GM21723 (cell line): ENCODE measurements around the gene ZNF385A.

Experiments
- ATAC-seq: cut with Tn5 transposase; IDR thresholded peaks from one replicate; pipeline ENCODE4 v1.9.1; 2021; ENCODE audit warnings: mild to moderate bottlenecking, moderate library complexity; ENCODE audit not compliant: unreplicated experiment

The ZNF385A gene

DNA sequence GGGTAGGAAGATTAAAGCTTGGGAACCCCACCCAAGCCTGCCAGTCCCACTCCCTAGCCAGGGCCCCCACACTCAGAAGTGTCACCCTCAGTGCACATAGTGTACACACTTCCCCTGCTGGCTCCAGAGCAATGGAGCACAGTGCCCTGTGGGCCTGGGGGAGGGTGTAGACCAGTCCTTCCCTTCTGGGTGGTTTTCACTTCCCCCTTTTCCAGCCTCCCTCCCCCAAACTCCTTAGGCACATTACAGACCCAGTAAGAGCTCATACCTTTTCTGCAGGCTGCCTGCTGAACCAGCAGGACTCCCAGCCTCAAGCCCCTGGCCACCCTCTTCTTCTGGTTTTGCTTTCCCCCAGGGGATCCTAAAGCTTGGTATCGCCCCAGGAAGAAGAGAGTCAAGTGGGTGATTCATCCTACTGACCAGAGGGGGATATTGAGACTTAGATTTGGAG lies at the start of gene ZNF385A:
Gene ZNF385A, minus strand, starts transcription at position 143 of the 451 bp plus-strand sequence. CDS start 219 bp downstream, outside the sequence.
- ATAC-seq = no peak

- no peak for ATAC-seq
Observed at GRCh38 chr12:54432815-54433164, 48.3 kb upstream of the ZNF385A start.

DNA sequence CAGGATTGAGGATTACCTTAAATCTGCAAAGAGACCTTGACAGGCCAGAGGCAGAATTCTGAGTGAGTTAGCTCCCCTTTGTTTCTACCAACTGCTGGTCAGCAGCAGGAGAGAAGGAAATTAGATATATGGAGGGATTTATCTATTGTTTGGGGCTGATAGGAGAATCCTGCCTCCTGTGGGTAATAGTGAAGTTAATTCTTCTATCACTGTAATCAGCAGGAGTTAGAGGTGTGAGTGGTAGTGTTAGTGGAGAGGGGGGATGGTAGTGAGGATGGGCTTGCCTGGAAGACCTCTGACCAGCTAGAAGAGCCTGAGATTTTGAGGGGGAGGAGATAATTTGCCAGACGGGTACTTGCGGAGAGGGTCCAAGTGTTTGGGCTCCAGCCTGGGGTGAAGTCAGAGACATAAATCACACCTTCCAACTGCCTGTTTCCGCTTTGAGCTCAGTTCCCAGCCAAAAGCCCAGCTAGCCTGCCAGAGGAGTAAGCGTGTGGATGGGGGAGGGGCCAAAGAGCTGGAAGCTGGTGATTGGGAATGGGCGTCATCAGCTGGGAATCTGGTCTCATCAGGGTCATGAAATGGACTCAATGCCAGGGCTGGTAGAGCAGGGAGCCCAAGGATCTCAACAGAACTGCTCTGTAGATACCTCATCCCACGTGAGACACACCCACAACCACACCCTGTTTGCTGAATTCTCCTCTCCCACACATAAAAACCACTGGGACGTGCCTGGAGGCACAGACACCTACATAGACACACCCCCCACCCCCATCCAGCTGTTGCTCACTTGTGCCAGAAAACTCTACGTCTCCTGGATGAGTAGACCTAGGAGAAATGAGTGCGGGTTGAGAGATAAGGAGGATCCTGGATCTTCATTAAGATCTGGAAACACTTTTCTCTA lies 47.6 kb upstream of the ZNF385A start:
- ATAC-seq = no peak

DNA sequence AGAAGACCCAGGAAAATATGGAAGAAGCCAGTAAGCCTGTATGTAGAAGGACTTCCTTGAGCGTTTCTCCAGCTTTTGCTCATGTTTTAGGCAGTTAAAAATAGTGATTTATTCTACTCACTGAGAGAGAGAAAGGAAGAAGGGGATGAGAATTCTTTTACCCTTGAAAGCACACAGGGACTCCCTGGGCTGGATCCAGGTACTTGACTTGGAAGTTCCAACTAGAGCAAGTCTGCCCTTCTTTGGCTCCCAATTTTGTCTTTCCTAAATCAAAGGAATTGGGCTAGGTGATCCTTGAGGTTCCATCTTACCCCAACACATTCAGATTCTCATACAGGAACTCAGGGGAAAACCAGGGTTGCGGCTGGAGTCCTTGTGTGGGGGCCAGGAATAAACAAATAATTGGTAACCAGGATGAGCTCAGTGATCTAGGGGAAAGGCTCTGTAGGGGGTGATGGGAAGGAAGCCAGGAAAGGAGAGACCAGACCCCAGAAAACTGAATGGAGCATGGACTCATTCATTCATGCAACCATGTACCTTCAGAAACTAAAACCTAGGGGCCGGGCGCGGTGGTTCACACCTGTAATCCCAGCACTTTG lies 46.0 kb upstream of the ZNF385A start:
- ATAC-seq = no peak

- ATAC-seq = no peak
Observed at GRCh38 chr12:54429014-54429471, 44.5 kb upstream of the ZNF385A start.

GRCh38 chr12:54428050-54429013 lies 43.8 kb upstream of the ZNF385A start:
- no peak for ATAC-seq

DNA sequence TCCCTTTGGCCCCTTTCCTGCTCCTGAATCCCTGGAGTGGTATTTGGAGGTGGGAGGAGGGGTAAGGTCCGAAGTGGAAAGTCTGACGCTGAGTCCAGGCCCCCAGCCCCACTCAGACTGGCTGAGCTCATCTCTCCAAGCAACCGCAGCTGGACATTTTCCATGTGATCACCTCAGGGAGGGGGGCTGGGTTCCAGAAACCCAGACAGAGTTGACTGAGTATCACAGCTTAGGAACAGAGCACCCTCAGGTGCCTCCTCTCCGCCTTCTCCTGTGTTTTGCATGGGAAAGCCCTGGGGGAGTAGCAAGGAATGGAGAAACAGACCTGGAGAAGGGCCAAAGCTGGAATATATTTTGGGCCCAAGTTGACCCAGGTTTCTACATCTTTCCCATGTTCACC lies 42.6 kb upstream of the ZNF385A start:
- ATAC-seq = no peak

DNA sequence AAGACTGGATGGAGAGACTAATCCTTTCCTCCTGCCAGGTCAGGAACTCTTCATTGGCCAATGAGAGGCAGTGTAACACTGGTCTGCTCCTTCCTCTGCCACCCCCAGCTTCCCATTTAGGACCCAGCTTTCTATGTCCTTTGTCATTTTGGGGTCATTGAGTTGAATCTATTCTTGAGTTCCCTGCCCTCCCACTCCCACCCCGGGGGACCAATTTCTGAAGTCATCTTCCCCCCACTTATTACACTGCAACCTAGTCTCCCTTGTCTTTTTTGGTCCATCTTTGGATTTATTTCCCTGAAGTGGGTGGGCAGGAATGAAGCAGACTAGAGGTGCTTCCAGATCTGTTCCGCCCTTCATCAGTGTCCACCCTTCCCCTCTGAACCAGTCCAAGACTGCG lies 42.2 kb upstream of the ZNF385A start:
- no peak for ATAC-seq

GRCh38 chr12:54425702-54426101 lies 41.2 kb upstream of the ZNF385A start:
- ATAC-seq = no peak

DNA sequence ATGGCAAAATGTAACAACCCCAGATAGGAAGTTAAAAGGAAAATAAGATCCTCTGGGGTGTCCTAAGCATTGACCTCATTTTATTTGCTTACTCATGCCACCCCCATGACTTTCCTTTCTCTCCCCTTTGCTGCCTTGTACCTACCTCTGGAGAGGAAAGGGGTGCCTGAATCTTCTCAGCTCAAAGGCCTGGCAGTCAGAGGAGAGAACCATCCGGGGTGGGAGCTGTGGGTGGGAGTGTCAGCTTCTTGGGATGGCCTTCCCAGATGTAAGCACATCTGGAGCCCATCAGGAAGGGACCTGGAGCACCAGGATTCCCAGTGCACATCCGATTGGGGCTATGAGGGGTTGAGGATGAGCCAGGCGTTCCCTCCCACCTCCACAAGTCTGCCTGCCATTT lies 39.7 kb upstream of the ZNF385A start:
- no peak for ATAC-seq

DNA sequence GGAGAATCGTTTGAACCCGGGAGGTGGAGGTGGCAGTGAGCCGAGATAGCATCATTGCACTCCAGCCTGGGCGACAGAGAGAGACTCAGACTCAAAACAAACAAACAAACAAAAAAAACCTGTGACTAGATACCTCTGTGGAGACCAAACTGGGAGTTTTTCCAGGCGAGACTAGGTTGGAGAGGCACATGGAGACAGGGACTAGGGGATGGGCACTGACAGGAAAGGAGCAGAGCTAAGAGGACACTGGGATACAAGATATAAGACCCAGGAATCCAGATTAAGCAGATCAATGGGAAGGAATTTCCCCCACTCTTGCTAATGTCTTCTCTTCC lies 39.2 kb upstream of the ZNF385A start:
- ATAC-seq = no peak

- ATAC-seq = no peak
Observed at GRCh38 chr12:54421879-54422250, 37.3 kb upstream of the ZNF385A start.

- ATAC-seq = no peak
Observed at GRCh38 chr12:54421175-54421878, 36.8 kb upstream of the ZNF385A start.

DNA sequence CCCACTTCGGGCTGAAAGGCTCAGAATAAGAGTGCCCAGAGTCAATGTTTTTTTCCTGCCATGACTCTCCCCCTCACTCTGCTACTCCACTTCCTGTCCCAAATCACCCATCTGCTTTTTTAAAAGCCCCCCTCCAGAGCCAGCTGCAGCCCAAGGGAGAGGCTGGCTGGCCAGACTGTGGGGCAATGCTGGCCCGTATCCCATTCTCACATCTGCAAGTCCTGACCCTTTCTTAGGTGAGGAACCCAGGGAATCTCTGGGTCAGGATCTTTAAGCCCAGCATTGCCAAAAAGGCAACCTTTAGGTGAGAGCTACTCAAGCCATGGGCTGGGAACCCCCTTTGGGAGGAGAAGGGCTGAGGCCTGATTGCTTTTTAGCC lies 36.2 kb upstream of the ZNF385A start:
- ATAC-seq = no peak

DNA sequence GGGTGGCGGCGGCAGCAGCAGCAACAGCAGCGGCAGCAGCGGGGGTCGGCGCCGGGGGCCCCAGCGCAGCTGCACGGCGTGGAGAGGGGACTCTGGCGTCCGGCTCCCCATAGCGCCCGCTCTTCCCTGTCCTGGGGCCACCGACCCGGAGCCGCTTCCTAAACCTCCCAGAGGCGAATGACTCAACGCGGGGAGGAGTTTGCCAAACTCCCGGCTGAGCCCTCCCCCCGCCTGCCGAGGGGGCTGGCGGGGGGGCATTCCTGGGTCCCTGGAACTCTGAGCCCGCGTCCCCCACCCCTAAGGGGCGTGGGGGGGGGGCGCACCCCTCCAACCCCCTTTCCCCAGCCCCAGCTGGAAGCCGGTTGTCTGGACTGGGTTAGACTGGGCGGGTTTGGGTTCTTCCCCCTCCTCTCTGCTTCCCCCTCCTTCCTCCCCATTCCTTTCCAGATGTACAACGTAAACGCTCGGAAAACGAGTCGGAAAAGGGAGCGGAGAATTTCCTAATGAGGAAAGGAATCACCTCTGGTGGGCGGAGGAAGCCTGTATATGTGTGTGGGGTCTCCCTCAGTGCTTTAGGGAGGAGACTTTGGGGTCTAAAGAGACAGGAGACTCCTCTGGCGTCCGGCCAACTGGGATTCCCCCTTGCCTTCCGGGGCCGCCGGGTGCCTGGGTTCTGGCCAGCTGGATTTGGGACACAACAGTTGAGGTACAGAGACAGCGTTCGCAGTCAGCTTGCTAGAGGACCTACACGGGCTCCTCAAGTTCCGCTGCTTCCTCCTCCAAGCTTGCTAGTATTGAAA lies 34.8 kb upstream of the ZNF385A start, which contains the start of gene ITGA5:
Gene ITGA5, minus strand, starts transcription at position 179 of the 800 bp plus-strand sequence. Its CDS starts 68 bp downstream, at position 111.
- ATAC-seq = no peak

- ATAC-seq = no peak
Observed at GRCh38 chr12:54418441-54419087, 34.0 kb upstream of the ZNF385A start.

DNA sequence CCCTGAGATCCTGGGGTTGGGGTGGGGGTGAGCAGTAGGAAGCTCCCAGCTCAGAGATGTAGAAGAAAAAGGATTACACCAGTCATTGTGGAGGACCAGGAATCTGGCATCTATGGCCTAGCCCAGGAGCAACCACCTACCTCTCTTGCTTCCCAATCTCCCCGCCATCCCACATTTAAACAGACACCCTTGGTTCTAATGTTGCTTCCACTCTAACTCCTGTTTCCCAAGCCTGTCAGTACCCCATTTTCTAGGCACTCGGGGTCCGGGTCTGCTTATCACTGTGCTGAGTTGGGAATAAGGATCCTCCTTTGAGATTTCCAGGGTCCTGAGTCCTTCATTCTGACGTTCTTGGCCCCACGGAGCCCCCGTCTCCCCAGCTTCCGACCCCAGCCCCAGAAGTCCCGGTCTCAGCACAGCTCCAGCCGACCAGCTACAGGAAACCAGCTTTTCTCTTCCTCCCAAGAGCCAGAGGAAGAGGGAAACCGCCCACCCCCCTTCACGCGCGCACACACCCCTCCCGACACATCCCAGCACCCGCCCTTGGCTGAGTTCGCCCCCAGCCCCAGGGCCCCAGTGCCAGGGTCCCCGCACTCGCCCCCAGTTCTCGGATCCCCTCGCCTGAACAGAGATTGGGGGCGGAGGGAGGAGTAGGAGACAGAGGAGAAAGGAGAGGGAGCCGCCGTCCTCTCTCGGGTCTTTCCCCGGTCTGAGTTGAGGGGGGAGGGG lies 33.3 kb upstream of the ZNF385A start:
- ATAC-seq = no peak
